ENCODE data around the gene HTR7.

Gene HTR7

DNA sequence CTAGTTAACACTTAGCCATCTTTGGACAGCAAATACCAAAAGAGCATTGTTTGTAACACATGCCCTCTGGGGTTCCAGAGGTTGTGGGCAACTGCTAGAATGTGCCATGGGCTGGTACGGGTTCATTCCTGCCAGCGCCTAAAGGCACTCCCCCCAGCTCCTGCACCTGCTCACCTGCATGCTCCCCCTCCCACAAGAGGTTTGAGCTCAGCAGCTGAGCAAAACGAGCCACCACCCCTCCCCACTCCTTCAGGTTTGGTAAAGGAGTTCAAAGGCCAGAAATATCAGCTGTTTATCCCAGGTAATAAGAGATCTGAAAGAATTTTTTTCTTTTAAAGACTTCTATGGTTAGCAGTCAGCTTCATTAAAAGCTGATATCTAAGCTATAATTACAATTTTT lies 53.5 kb downstream of the HTR7 start:
- no peak for DNase-seq (ENCODE audit: low spot score)

DNA sequence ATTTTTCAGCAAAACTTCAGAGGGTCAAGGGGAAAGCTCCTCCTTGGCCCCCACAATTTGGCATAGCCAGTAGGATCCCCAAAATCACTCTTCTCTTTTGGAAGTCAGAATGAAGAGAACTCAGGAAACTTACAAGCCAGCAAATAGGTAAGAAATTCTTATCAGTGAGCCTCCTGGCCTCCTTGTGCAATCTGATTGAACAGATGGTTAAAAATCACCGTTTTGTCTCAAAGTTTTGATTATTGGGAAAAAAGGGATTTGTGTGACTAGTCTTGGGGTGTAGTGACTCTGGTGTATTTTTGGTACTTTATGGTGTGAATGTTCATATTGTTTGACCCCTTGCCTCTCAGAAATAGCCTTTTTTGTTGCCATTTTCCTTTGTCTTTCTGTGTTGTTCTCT lies 56.2 kb downstream of the HTR7 start:
- no peak for DNase-seq (ENCODE audit: low spot score)

DNA sequence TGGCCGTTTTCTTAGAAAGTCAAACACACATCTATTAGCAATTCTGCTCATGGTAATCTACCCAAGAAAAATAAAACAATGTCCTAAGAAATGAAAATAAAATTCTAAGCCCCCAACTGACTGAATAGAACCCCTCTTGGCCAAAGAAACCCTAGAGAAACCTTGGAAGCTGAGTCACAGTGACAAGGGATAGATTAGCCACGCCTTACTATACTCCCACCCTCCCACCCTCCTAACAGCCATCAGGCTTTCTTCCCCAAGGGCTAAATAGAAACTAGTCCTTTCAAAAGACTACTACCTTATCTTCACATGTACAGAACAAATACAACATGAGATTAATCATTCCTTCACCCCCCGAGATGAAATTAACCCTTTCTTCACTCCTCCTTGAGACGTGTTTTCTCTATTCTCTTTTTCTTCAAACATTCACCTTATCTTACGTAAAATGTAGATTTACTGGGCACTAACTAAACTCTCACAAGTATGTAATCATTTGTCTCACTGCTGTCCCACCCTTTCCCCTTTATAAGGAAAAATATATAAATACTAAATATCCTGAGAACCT lies 57.5 kb downstream of the HTR7 start:
- no peak for DNase-seq (ENCODE audit: low spot score)

DNA sequence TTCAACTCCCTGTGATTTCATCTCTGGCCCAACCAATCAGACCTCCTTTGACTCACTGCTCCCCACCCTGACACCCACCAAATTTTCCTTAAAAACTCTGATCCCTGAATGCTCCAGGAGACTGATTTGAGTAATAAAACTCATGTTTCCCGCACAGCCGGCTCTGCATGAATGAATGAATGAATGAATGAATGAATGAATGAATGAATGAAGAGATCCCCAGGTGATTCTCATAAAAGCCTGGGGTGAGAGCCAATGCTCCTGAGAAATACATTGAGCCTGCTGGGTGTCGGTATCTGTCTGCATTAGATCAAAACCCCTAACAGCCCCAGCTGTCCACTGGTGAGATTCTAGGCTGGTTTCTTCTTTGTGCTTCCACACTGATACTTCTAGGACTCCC lies 58.7 kb downstream of the HTR7 start:
- no peak for DNase-seq (ENCODE audit: low spot score)

DNA sequence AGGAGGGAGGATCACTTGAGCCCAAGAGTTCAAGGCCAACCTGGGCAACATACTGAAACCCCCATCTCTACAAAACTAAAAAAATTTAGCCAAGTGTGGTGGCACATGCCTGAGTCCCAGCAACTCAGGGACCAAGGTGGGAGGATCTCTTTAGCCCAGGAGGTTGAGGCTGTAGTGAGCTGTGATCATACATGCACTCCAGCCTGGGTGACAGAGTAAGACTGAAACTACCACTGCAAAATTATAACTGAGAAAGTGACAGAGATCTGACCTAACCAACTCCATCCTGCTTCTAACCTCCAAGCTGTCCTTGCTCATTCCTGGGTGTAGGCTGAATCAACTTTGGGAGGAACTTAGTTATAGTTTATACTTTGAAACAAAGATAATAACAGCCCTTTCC lies 59.4 kb downstream of the HTR7 start:
- no peak for DNase-seq (ENCODE audit: low spot score)

DNA sequence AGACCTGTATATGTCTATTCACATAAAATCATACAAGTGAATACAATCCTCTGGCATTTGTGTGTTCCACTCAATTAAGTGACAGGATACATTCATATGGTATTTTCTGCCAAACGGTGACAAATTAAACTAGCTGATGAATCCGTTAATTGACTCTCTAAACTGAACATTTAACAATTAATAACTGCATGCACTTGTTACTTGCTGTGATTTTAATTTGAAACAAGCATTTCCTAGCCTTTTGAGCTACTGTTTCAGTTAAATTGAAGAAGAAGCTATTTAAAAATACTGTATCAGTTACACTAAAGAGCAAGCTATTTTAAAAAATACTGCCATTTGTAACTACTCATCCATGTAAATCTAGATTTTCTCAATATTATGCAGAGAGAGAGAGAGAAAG lies 67.4 kb downstream of the HTR7 start:
- no peak for DNase-seq (ENCODE audit: low spot score)

DNA sequence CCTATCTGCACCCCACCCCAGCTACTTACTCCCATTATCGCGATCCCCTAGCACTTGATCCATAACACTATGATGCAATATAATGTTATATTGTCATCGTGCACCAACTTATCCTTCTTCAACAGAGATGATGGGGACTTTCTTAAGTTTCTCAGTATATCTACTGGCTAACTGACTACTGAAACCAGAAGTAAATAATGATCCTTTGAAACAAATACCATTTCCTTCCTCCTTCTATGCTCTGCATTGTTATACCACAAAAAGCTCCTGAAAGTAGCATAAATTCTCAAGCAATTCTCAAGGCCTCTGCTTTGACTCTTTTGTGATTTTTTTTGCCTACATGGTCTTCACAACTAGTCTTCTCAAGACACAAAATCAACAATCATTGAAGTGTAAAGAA lies 68.9 kb downstream of the HTR7 start:
- no peak for DNase-seq (ENCODE audit: low spot score)

DNA sequence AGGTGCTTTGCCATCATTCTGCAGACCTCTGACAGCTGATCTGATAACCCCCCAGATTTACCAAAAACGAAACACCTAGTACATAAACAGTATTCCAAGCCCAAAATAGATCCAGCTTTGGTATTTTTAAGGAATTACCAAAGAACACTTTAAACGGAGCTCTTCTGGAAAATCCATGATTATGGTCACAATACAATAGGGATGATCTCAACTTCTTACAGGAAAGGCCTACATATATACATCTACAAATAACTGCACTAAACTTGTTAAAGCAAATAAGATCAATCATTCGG lies 69.7 kb downstream of the HTR7 start:
- no peak for DNase-seq (ENCODE audit: low spot score)

DNA sequence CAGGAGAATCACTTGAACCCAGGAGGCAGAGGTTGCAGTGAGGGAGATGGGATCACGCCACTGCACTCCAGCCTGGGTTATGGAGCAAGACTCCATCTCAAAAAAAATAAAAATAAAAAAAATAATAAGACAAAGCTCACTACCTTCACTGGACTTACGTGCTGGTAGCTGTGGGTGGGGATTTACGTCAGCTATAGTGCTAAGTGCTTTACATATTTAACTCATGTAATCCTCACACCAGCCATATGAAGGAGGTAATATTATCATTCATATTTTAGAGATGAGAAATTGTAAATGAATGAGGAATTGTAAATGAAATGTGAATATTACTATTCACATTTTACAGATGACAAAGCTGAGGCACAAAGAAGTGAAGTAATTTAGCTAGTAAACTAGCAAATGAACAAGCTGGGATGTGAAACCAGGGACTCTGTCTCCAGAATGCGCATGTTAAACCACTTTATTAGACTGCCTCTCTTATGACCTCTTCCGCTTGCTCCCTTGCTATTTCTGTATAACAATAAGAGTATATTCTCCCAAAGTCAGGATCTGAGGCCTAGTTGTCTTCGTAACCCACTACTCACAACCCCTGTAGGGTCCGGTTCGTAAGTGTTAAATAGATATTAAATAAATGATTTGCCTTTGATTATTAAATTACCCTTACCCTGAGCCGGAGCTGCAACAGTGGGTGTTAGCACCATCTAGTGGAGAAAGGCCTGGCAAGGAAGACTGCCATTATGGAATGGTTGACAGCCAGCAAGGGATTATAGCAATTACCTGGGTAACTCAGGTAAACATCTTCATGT lies 70.2 kb downstream of the HTR7 start:
- DNase-seq (ENCODE audit: low spot score), result peak; percentile 15

DNA sequence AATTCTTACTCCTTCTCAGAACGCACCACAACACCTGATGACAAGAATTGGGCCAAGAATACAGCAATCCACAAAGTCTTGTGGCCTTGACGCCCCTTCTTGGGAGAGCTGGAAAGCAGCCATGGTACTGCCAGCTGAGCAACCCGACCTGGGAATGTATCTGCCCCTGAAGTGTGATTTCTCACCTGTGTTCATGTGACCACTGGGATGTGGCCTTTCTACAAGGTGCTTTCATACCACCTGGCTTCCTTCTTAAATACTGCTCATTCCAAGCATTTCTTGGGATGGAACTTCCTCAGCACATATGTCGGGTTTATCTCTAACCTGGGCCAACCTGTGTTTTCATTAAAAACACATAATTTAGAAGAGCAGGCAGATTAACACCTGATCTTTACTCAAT lies 72.1 kb downstream of the HTR7 start:
- DNase-seq (ENCODE audit: low spot score), result no peak

DNA sequence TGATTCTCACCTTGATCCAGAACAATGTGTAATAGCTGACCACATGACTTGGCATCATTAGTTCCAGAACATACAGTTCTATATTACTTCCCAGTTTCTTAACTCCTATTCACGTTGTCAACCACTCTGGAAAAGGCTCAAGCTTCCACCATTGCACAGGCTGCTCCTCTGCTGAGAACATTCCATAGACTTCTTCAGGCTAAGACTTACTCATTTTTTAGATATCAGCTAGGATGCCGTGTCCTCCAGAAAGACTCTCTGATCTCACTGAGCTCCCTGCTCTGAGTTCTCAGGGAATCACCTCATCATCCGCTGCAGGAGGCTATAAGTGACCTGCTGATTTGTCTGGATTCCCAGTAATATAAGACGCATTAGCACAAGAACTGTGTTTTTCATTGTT lies 73.1 kb downstream of the HTR7 start:
- DNase-seq (ENCODE audit: low spot score), result no peak

DNA sequence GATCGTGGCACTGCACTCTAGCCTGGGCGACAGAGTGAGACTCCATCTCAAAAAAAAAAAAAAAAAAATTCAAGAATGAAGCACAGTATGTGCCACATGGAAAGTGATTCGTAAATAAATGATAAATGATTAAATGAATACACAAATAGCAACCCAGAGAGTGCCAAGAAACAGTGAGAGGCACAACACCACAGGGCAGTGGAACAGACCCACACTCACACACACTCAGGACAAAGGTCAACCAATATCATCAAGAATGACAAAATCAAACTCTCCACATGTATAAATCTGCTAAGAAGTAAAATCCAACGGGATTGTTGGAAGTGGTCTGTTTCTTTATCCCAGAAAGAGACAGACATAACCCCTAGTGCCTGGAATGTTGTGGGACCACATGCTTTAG lies 77.4 kb downstream of the HTR7 start:
- no peak for DNase-seq (ENCODE audit: low spot score)

DNA sequence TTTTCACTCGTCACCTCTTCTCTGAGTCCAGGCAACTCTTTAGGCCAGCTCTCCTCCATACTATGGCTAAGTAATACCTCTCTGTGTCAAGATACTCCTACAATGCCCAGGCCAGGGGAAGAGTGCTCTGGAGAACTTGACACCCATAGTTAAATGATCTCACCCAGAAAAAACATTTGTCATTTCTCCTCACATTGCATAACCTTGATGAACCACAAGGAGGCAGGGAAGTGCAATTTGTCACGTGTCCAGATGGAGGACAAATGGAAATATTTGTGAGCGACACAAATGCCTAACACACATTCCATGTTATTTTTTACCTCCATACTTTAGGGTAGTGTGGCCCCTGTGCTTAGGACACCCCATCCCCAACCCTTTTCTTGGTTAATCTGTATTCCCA lies 78.3 kb downstream of the HTR7 start:
- no peak for DNase-seq (ENCODE audit: low spot score)

DNA sequence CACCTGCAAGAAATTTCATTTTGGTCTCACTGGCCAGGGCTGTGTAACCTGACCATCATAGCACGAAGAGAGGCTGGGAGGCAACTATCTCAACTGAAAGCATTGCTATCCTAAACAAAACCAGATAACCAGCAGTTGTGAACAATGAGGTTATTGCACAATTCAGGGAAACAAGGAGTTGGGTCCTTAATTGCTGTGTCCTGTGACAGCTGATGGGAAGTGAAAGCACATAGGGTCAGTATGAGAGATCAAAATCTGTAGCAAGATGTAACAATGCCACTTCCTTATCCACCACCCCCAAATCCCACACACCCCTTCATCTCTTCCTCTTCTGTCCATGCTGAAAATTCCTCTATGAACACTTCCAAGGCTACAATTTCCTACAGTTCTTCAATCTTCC lies 80.2 kb downstream of the HTR7 start:
- no peak for DNase-seq (ENCODE audit: low spot score)

DNA sequence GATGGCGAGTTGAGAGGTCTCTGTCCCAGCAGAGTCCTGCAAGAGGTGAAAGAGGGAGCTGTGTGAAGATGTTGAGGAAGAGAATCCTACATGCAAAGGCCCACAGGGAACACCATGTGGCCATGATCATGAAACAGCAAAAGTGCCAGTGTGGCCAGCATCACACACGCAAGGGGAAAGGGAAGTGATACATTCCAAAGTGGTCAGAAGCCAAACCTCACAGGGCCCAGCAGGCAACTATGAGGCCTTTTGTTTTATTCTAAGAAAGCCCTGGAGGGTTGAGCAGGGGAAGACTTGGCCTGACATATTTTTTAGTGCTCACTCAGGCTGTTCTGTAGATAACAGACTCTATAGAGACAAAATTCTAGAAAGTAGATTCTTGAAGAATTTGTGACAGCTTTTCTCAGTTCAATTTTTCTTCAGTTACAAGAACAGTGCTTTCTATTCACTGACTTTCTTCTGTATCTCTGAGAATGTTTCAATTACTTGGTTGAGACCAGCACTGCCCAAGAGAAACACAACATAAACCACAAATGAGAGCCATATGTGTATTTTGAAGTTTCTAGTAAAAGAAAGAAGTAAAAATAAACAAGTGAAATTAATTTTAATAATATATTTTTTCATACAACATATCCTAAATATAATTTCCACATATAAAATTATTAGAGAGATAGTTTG lies 82.3 kb downstream of the HTR7 start:
- no peak for DNase-seq (ENCODE audit: low spot score)

DNA sequence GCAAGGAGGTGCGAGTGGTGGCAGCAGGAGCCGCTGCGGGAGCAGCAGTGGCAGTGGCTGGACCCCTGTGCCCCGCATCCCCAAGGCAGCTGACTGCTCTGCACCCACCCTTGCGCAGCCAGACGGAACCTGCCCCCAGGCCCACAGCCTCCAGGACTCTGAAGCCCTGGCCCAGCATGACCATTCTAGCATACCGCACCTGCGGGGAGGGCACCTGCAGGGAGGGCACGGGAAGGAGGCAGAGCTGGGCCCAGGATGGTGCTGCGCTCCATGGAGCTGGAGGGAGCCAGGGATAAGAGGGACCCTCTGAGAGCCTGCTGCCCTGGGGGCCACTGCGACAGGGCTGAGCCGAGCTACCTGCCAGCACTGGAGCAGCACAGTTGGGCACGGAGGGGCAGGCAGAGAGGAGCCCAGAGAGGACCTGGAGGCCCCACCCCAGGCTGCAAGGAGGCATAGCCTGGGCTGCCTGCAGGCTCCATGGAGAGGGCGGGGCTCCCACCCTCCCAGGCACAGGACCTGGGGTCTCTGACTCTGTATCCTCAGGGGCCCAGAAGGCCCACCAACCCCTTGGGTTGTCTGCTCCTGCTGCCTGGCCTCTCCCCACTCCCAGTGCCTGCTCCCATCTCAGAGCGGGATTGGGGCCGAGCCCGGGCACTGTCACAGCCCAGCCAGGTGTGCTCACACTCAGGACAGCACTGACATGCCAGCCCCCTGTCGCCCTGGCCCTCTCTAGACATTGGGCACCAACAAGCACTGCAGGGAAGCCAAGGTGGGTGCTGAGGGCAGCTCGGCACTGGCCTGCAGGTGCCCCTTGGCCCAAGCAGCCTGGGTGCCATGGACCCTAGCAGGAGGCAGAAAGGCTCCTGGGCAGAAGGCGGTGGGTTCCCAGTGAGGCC lies 87.6 kb downstream of the HTR7 start:
- no peak for DNase-seq (ENCODE audit: low spot score)

DNA sequence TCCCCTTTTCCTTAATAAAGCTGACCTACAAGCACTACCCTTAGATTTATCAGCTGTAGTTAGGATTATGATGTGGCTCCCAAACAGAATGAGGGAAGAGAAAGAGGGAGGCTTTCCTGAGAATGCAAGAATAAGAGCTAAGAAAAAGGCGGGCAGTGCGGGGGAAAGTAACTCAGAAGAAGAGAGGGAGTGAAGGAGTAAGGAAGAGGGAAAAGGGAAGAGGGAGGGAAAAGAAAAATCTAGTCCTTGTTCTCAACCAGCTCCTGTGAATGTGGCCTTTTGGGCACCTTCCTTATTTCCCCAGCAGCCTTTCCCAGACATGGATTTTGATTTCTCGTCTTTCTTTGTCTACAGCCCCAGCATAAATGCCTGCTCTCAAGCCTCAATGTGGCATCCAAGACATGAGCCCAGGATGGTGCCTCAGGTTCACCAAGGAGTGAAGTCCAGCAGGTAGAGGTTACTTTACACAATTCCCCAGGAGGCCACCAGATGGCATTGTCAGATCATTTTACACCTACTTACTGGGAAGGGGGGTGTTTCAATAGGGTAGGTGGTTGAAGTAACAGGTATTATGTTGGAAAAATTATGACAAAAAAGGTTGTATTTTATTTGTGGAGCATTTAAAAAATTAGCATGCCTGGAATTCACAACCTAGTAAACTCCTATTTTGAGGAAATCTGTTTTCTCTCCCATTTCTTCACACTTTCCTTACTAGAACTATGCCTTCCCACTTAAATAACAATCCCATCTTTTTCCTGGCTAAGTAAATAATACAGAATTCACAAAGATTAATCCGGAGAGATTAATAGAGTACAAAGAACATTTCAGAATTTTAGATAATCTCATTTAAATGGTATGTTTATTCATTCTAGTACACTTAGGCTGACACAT lies 106.5 kb downstream of the HTR7 start:
- peak; percentile 36 for DNase-seq (ENCODE audit: low spot score)

DNA sequence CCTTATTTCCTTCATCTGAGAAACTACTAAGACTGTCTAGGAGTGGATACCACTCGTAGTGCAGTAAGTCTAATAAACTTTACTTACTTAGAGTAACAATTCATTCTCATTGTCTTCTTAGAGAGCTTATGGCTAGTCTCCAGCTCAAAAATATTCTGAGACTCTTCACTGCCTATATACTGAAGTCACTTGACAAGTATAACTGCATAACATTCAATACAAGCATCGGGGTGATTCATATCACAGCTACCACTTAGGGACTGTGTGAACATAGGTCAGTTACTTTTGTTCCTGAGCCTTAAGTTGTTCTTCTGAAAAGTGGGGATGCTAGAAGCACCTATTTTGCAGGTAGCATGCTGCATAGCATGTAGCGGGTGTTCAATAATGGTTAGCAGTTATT lies 111.0 kb downstream of the HTR7 start:
- DNase-seq (ENCODE audit: low spot score), result no peak

DNA sequence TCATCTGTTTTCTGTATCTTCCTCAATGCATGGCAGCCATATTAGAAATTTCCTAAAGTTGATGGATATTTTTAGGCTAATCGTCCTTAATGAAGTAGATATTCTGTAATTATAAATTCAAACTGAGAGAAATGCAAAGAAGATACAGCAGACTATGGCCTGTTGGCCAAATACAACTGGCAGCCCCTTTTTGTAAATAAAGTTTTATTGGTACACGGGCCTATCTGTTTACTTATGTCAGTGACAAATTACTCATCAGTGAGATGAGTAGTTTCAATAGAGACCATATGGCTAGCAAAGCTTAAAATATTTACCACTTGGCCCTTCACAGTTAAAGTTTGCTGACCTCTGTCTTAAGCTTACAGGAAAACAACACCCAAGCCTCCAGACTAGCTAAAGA lies 112.3 kb downstream of the HTR7 start:
- DNase-seq (ENCODE audit: low spot score), result no peak

DNA sequence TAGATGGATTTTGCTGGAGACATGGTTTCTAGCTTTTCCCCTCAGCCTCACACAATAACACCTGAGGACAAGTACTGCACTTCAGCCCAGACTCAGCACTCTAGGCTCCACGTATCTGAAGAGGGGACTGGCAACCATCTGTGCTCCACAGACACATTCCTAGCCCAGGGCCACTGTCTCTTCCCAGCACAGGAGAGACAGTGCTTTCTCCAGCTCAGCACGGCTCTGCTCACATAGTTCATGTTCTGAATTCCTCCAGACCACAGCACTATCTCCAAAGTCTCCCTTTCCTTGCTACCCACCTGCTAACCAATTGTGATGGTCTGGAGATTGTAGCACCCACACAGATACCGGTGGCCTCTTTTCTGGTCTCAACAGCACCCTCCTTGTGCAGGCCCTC lies 114.5 kb downstream of the HTR7 start:
- no peak for DNase-seq (ENCODE audit: low spot score)

DNA sequence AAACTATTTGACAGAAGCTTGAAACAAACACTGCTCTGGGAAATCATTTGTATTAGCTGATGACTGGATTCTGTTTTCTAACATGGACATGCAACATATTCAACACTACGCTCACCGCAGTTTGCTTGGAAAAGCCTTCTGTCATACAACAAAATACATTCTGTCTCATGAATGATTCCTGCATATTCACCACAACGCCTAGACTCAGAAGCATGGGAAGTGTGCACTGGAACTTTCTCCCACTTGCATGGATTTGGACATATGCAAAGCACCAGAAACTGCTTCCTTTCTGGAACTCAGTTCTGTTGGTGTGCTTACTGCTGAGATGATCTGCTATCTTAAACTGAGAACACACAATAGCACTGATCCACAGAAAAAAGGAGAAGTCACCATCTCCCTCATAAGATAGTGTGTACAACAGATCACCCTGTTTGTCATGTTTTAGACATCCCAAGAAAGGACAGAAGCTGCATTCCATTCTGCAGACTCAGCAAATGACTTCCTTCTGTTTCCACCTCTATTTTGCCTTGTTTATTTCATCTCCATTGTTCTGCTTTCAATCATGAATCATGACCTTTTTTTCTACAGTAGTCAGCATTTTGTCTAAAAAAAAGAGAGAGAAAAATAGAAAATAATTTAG lies 115.8 kb downstream of the HTR7 start:
- no peak for DNase-seq (ENCODE audit: low spot score)
